ENCODE data around the gene CORO2A. TPM values are rescaled to one million over a fixed set of nuclear protein-coding genes. Genes with fewer than 3 reads are reported as not detected.

The CORO2A gene
- total RNA-seq, 1 experiment from 2014 or later = 32.5 TPM

- CTCF ChIA-PET = no interaction called here
- H3K9me3 Mint-ChIP-seq = no peaks in the 10 kb centered on the region
- H3K27me3 Mint-ChIP-seq (ENCODE audit: low read depth) = no peaks in the 10 kb centered on the region
These were observed 56.9 kb downstream of the CORO2A start for GRCh38 chr9:98135558-98135934.

GRCh38 chr9:98134702-98135557 is 57.5 kb downstream of the CORO2A start:
- H3K27ac Mint-ChIP-seq = no peak overlapping the region
- no peak for TF ChIP-seq ELF4 (CRISPR knock-in tag; IDR thresholded peaks at IDR 0.05; ENCODE audit: low read depth)
- TF ChIP-seq SP1 (CRISPR knock-in tag; conservative IDR thresholded peaks at IDR 0.05) = no peak
- no peak for TF ChIP-seq ZBTB43 (CRISPR knock-in tag; IDR thresholded peaks at IDR 0.05)
- TF ChIP-seq MYBL2 (CRISPR knock-in tag; IDR thresholded peaks at IDR 0.05) = no peak
- TF ChIP-seq FOXP1 (CRISPR knock-in tag; IDR thresholded peaks at IDR 0.05; ENCODE audit: borderline replicate concordance) = no peak
- no peaks in the 10 kb centered on the region for H3K9me3 Mint-ChIP-seq
- no peaks in the 10 kb centered on the region for H3K27me3 Mint-ChIP-seq (ENCODE audit: low read depth)
- H3K4me1 Mint-ChIP-seq = no peaks in the 10 kb centered on the region
- H3K36me3 Mint-ChIP-seq = peaks cover 36% of the 10 kb centered on the region
- POLR2A ChIA-PET = no interaction called here
- DNase-seq (ENCODE audit: low spot score) (no peak), ATAC-seq (no peak)
- no peak overlapping the region for H3K4me3 Mint-ChIP-seq
- CTCF ChIA-PET = no interaction called here

More at GRCh38 chr9:98135558-98135934, 56.9 kb downstream of the CORO2A start:
- H3K36me3 Mint-ChIP-seq = peaks cover 32% of the 10 kb centered on the region
- POLR2A ChIA-PET = no interaction called here
- ATAC-seq (no peak), DNase-seq (ENCODE audit: low spot score) (no peak)
- no peak for TF ChIP-seq FOXK1 (CRISPR knock-in tag; IDR thresholded peaks at IDR 0.05)
- no peak for TF ChIP-seq TCF7 (CRISPR knock-in tag; IDR thresholded peaks at IDR 0.05; ENCODE audit: low read depth)
- TF ChIP-seq ZNF396 (CRISPR knock-in tag; IDR thresholded peaks at IDR 0.05; ENCODE audit: borderline replicate concordance) = no peak
- TF ChIP-seq ERG (CRISPR knock-in tag; IDR thresholded peaks at IDR 0.05) = no peak
- no peak for TF ChIP-seq FOXP1 (CRISPR knock-in tag; IDR thresholded peaks at IDR 0.05; ENCODE audit: borderline replicate concordance)
- TF ChIP-seq ZNF425 (CRISPR knock-in tag; conservative IDR thresholded peaks at IDR 0.05) = no peak
- no peaks in the 10 kb centered on the region for H3K4me1 Mint-ChIP-seq
- no peak overlapping the region for H3K4me3 Mint-ChIP-seq
- no peak overlapping the region for H3K27ac Mint-ChIP-seq

- TF ChIP-seq ZNF423 (CRISPR knock-in tag; IDR thresholded peaks at IDR 0.05) (peak; percentile 75), PREB (CRISPR knock-in tag; IDR thresholded peaks at IDR 0.05; ENCODE audit: borderline replicate concordance) (no peak)
- H3K9me3 Mint-ChIP-seq = no peaks in the 10 kb centered on the region
- peaks cover 6% of the 10 kb centered on the region for H3K4me1 Mint-ChIP-seq
- CTCF ChIA-PET = interaction anchor here (0.7 to 0.9 kb wide), 3 partner anchors 27 to 75 kb away, joined by 3 read pairs; no protein-coding TSS in a partner anchor
- no peaks in the 10 kb centered on the region for H3K27me3 Mint-ChIP-seq (ENCODE audit: low read depth)
- POLR2A ChIA-PET = no interaction called here
- ATAC-seq (no peak; the same call in 1 of the 2 replicates), DNase-seq (ENCODE audit: low spot score) (no peak)
- H3K36me3 Mint-ChIP-seq = peaks cover 47% of the 10 kb centered on the region
- H3K27ac Mint-ChIP-seq = no peak overlapping the region
- no peak overlapping the region for H3K4me3 Mint-ChIP-seq
These were observed 59.4 kb downstream of the CORO2A start for GRCh38 chr9:98132806-98133631.
